GM19438 (cell line): Measurements from ENCODE around the gene FBLN2.

Experiments
- ATAC-seq: cut with Tn5 transposase; IDR thresholded peaks from one replicate; pipeline ENCODE4 v1.9.1; 2021; ENCODE audit warnings: low read depth; ENCODE audit not compliant: unreplicated experiment

The FBLN2 gene

GRCh38 chr3:13673207-13673606, 124.3 kb downstream of the FBLN2 start:
- no peak for ATAC-seq

- ATAC-seq = no peak
Measured at GRCh38 chr3:13674538-13675185, 125.7 kb downstream of the FBLN2 start.

- ATAC-seq = no peak
Measured at GRCh38 chr3:13676356-13677017, 127.6 kb downstream of the FBLN2 start.

GRCh38 chr3:13677272-13677671, 128.3 kb downstream of the FBLN2 start:
- ATAC-seq = no peak

DNA sequence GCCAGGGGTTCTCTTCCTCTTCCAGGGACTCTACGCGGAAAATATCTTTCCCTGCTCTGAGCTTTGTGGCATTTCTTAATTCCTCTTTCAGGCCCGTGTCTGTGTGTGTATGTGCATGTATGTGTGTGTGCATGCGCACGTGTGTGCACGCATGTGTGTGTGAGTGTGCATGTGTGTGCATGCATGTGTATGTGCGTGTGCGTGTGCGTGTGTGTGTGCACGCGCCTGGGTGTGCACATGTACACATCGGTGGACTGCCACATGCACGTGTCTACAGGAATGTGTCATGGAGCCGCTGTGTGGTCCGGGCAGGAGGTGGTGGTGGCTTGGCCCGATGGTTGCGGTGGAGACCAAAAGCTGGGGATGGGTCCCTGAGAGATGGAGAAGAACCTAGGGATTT, 133.0 kb downstream of the FBLN2 start:
- no peak for ATAC-seq

DNA sequence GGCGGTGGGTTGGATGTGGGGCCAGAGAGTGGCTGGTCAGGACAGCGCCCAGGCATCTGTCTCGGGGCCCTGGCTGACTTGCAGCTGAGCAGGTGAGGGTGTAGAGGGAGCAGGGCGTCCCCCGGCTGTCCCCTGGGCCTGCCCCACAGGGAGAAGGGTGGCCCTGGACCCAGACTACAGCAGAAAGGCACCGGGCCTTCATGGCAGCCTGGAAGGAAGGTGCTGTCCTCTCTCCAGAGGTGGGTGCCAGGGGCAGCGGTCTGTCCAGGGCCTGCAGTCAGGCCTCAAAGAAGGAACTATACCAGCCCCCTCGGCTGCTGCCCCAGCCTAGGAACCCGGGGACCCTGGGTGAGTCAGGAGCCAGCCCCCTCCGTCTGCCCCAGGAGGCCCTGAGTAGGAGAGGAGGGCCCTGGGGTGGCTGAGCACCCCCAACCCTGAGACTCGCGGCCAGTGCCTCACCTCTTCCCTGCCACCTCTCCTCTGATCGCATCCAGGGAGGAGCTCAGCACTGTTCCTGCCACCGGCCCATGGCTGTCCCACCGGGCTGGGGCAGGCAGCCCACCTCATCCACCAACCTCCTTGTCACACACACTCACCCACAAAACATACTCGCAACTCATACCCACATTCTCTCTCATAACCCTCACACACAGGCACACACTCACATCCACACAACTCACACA, 133.5 kb downstream of the FBLN2 start:
- no peak for ATAC-seq

DNA sequence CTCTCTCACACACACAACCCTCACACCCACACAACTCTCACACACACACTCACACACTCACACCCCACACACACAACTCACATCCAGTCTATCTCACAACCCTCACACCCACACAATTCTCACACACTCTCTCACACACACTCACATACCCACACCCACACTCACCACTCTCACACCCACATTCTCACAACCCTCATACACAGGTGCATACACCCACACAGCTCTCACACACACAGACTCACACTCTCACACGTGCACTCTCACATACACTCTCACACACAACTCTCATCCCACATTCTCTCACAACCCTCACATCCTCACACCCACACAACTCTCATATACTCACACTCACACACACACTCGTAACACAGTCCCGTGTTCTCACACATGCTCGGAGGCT, 134.4 kb downstream of the FBLN2 start:
- ATAC-seq = no peak

DNA sequence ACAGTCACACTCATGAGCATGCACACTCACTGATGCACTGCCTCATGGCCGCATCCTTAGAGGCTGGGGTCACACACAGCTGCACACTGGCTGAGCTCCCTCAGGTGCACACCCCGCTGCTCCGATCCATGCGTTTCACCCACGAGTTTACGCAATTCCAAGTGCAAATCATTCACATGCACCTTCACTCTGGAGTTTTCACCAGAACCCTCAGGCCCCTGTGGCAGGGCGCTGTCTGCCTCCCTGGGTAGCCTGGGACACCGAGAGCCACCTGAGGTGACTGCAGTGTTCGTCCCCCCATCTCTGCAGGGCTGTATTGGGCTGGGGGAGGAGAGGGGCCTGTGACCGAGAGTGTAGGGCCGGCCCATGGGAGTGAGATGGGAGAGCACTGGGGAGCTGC, 134.8 kb downstream of the FBLN2 start:
- no peak for ATAC-seq

- no peak for ATAC-seq
Measured at GRCh38 chr3:13684350-13684749, 135.4 kb downstream of the FBLN2 start.

DNA sequence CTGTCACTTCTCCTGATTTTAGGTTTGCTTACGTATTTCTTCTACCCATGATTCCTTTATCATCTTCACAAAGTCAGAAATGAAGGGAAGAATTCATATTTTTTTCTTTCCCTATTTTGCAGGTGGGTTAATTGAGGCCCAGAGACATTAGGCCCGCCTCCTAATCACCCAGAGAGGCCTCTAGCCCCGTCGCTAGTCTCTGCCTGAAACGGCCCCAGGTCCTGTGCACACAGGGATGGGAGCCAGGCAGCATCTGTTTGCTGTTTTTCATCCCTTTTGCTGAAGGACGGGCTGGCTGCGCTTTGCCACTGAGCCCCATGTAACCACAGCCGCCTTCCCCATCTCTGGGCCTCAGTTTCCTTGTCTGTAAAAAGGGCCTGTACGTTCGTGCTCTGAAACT, 135.9 kb downstream of the FBLN2 start:
- no peak for ATAC-seq

- ATAC-seq = no peak
Measured at GRCh38 chr3:13685721-13686120, 136.8 kb downstream of the FBLN2 start.

DNA sequence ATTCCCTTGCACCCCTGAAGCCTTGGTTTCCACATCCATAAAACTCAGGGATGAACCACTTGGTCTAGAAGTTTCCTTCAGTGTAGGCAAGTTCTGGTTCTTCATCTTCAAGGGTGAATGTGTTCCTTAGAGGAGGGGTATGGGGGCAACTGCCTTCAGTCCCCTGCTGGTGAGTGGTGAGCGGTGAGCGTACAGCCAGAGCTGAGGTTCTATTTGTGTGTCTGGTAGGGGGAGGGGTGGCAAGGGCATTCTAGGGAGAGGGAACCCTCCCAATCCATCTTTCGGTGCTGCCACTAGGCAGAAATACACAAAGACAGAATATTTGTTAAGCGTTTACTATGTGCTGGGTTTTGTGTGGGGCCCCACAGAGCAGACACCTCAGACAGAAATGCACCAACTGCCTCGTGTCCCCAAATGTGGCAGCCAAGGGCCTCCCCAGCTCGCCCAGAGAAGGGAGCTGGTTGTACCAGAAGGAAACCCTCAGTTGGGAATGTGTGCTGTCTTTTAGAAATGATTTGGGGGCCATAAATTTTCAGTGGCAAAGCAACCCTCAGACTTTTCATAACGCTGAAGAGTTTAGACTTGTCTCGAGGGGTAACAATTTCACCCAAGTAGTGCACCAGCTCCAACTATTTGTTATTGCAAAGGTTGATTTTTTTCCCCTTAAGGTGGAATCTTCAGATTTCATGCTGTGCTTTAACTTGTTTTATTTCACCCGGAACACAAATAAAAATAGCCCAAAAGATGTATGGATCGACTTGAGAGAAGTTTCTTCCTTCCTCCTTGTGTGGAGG, 137.6 kb downstream of the FBLN2 start:
- no peak for ATAC-seq

DNA sequence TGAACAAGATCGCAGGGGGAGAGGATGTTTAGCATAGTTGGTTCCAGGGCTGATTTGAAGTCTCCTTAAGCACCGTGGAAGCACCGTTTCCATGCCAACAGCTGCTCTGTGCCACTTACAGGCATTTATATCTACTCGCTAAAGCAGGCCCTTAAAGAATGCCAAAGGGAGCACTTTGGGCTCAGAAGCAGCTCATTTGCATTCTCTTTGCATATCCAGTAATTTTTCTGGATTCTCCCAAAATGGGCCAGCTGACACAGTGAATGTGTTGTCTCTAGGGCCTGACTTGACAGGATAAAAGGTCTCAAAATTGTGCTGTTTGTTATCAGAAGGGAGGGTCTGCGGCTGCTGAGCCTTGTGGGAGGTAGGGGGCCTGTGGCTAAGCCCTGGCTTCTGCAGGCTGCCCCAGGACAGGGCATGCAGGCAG, 138.6 kb downstream of the FBLN2 start:
- no peak for ATAC-seq
